ENCODE measurements around the gene CPPED1.

The CPPED1 gene

GRCh38 chr16:12732600-12732999 is 71.1 kb downstream of the CPPED1 start:
- TF ChIP-seq POU2F2 (IDR thresholded peaks at IDR 0.05; ENCODE audit: low read depth, low read length) (no peak), POLR2AphosphoS5 (IDR thresholded peaks at IDR 0.05; ENCODE audit: low read depth, low read length) (no peak), PAX5 (IDR thresholded peaks at IDR 0.05; ENCODE audit: insufficient read depth, low read length, severe bottlenecking) (no peak), POLR2A (IDR thresholded peaks at IDR 0.05; ENCODE audit: low read depth, low read length) (no peak), TAF1 (IDR thresholded peaks at IDR 0.05; ENCODE audit: low read depth, low read length) (no peak), SPI1 (IDR thresholded peaks at IDR 0.05; ENCODE audit: low read depth, low read length) (no peak)
- no peak for FAIRE-seq
- no peak for DNase-seq (ENCODE audit: insufficient read length, low spot score)

- DNase-seq (ENCODE audit: insufficient read length, low spot score) (no peak), FAIRE-seq (no peak)
- TF ChIP-seq POLR2AphosphoS5 (IDR thresholded peaks at IDR 0.05; ENCODE audit: low read depth, low read length) = no peak
Measured at GRCh38 chr16:12729448-12729847, 74.2 kb downstream of the CPPED1 start.

GRCh38 chr16:12728469-12728868 is 75.2 kb downstream of the CPPED1 start:
- TF ChIP-seq POLR2A (IDR thresholded peaks at IDR 0.05; ENCODE audit: low read depth, low read length) (no peak), SPI1 (IDR thresholded peaks at IDR 0.05; ENCODE audit: low read depth, low read length) (no peak), TAF1 (IDR thresholded peaks at IDR 0.05; ENCODE audit: low read depth, low read length) (no peak), POU2F2 (IDR thresholded peaks at IDR 0.05; ENCODE audit: low read depth, low read length) (no peak), POLR2AphosphoS5 (IDR thresholded peaks at IDR 0.05; ENCODE audit: low read depth, low read length) (no peak), PAX5 (IDR thresholded peaks at IDR 0.05; ENCODE audit: insufficient read depth, low read length, severe bottlenecking) (no peak)
- FAIRE-seq (no peak), DNase-seq (ENCODE audit: insufficient read length, low spot score) (no peak)

- no peak for DNase-seq (ENCODE audit: insufficient read length, low spot score)
- no peak for FAIRE-seq
- TF ChIP-seq PAX5 (IDR thresholded peaks at IDR 0.05; ENCODE audit: insufficient read depth, low read length, severe bottlenecking) (no peak), POU2F2 (IDR thresholded peaks at IDR 0.05; ENCODE audit: low read depth, low read length) (no peak), POLR2A (IDR thresholded peaks at IDR 0.05; ENCODE audit: low read depth, low read length) (no peak), SPI1 (IDR thresholded peaks at IDR 0.05; ENCODE audit: low read depth, low read length) (no peak), POLR2AphosphoS5 (IDR thresholded peaks at IDR 0.05; ENCODE audit: low read depth, low read length) (no peak)
Measured at GRCh38 chr16:12724226-12724625, 79.5 kb downstream of the CPPED1 start.

- TF ChIP-seq SPI1 (IDR thresholded peaks at IDR 0.05; ENCODE audit: low read depth, low read length) (no peak), TAF1 (IDR thresholded peaks at IDR 0.05; ENCODE audit: low read depth, low read length) (no peak), POU2F2 (IDR thresholded peaks at IDR 0.05; ENCODE audit: low read depth, low read length) (no peak), POLR2AphosphoS5 (IDR thresholded peaks at IDR 0.05; ENCODE audit: low read depth, low read length) (no peak), PAX5 (IDR thresholded peaks at IDR 0.05; ENCODE audit: insufficient read depth, low read length, severe bottlenecking) (no peak), POLR2A (IDR thresholded peaks at IDR 0.05; ENCODE audit: low read depth, low read length) (no peak)
- no peak for DNase-seq (ENCODE audit: insufficient read length, low spot score)
- FAIRE-seq = no peak
Measured at GRCh38 chr16:12723681-12724080, 80.0 kb downstream of the CPPED1 start.

GRCh38 chr16:12721841-12722421 is 81.8 kb downstream of the CPPED1 start:
- DNase-seq (ENCODE audit: insufficient read length, low spot score) = no peak
- no peak for TF ChIP-seq SPI1 (IDR thresholded peaks at IDR 0.05; ENCODE audit: low read depth, low read length)
- no peak for TF ChIP-seq POLR2AphosphoS5 (IDR thresholded peaks at IDR 0.05; ENCODE audit: low read depth, low read length)
- TF ChIP-seq PAX5 (IDR thresholded peaks at IDR 0.05; ENCODE audit: insufficient read depth, low read length, severe bottlenecking) = no peak
- no peak for TF ChIP-seq POLR2A (IDR thresholded peaks at IDR 0.05; ENCODE audit: low read depth, low read length)
- TF ChIP-seq POU2F2 (IDR thresholded peaks at IDR 0.05; ENCODE audit: low read depth, low read length) = no peak
- TF ChIP-seq TAF1 (IDR thresholded peaks at IDR 0.05; ENCODE audit: low read depth, low read length) = no peak
- FAIRE-seq = no peak

- FAIRE-seq = no peak
- TF ChIP-seq POLR2A (IDR thresholded peaks at IDR 0.05; ENCODE audit: low read depth, low read length) = no peak
- no peak for DNase-seq (ENCODE audit: insufficient read length, low spot score)
Measured at GRCh38 chr16:12719972-12720371, 83.7 kb downstream of the CPPED1 start.

- DNase-seq (ENCODE audit: insufficient read length, low spot score) (no peak), FAIRE-seq (no peak)
- TF ChIP-seq POLR2A (IDR thresholded peaks at IDR 0.05; ENCODE audit: low read depth, low read length) = no peak
- TF ChIP-seq POU2F2 (IDR thresholded peaks at IDR 0.05; ENCODE audit: low read depth, low read length) = no peak
- no peak for TF ChIP-seq PAX5 (IDR thresholded peaks at IDR 0.05; ENCODE audit: insufficient read depth, low read length, severe bottlenecking)
- no peak for TF ChIP-seq SPI1 (IDR thresholded peaks at IDR 0.05; ENCODE audit: low read depth, low read length)
- TF ChIP-seq TAF1 (IDR thresholded peaks at IDR 0.05; ENCODE audit: low read depth, low read length) = no peak
Measured at GRCh38 chr16:12716658-12717057, 87.0 kb downstream of the CPPED1 start.

GRCh38 chr16:12709807-12710206 is 93.9 kb downstream of the CPPED1 start:
- no peak for FAIRE-seq
- no peak for TF ChIP-seq POU2F2 (IDR thresholded peaks at IDR 0.05; ENCODE audit: low read depth, low read length)
- no peak for TF ChIP-seq TAF1 (IDR thresholded peaks at IDR 0.05; ENCODE audit: low read depth, low read length)
- no peak for TF ChIP-seq SPI1 (IDR thresholded peaks at IDR 0.05; ENCODE audit: low read depth, low read length)
- TF ChIP-seq PAX5 (IDR thresholded peaks at IDR 0.05; ENCODE audit: insufficient read depth, low read length, severe bottlenecking) = no peak
- TF ChIP-seq POLR2AphosphoS5 (IDR thresholded peaks at IDR 0.05; ENCODE audit: low read depth, low read length) = no peak
- no peak for TF ChIP-seq POLR2A (IDR thresholded peaks at IDR 0.05; ENCODE audit: low read depth, low read length)
- no peak for DNase-seq (ENCODE audit: insufficient read length, low spot score)

GRCh38 chr16:12708266-12708665 is 95.4 kb downstream of the CPPED1 start:
- TF ChIP-seq POLR2A (IDR thresholded peaks at IDR 0.05; ENCODE audit: low read depth, low read length) = no peak
- TF ChIP-seq POLR2AphosphoS5 (IDR thresholded peaks at IDR 0.05; ENCODE audit: low read depth, low read length) = no peak
- no peak for TF ChIP-seq PAX5 (IDR thresholded peaks at IDR 0.05; ENCODE audit: insufficient read depth, low read length, severe bottlenecking)
- no peak for TF ChIP-seq TAF1 (IDR thresholded peaks at IDR 0.05; ENCODE audit: low read depth, low read length)
- TF ChIP-seq SPI1 (IDR thresholded peaks at IDR 0.05; ENCODE audit: low read depth, low read length) = no peak
- TF ChIP-seq POU2F2 (IDR thresholded peaks at IDR 0.05; ENCODE audit: low read depth, low read length) = no peak
- FAIRE-seq = no peak
- DNase-seq (ENCODE audit: insufficient read length, low spot score) = no peak
